Stimulated activated naive CD4-positive, alpha-beta T cell treated with Interleukin-2 at 50 U/mL for 16 hours (primary cell): ENCODE data around the gene EOLA1.
"Not testable (repeated sequence)": the region's sequence is repeated elsewhere in the genome, so short reads cannot be mapped to it uniquely, and the experiment has no call there.

Experiments
- DNase-seq: peaks from one replicate; lab custom pipeline; 2025; lab: John Stamatoyannopoulos, UW

The EOLA1 gene

DNA sequence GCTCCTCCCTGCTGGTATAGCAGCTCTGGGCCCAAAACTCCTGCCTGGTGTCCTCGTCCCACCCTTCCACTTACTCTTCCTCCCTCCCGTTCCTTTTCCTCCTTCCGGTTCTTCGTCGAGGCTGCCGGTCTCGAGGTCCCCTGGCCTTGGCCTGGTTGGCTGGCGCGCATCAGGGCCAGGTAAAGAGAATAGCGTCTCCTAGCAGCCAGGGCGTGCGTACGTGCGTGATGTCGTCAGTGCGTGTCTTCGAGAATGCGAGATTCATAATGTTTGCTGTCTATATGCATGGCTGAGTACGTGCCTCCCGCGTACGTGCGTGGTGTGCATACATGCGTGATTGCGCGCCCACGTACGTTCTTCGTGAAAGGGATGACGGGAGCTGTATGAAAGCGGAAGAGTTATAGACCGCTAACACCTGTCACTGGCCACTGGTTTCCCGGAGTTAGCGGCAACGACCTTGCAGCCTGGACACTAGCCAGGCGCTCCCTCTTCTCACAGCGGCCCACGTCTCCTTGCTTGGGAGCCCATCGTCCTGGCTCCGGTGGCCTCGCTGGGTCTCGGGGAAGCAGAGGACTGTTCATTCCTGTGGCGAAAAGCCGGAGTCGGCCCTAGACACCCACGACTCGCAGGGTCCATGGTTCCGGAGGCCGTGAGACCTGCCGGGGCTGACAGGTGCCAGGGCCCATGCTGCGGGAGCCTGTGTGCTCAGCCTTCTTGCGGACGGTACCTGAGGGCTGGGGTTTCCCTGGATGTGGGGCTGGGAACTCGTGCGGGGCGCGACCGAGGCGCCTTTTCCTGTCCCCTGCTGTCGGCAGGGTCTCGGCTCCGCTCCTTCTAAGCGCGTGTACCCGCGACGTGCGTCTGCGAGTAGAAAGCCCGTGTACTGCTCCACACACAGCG is at the start of gene EOLA1:
Gene EOLA1, plus strand, starts transcription at position 392 of the 900 bp plus-strand sequence. CDS start 4,619 bp downstream, outside the sequence.
- DNase-seq, result peak; percentile 91

DNA sequence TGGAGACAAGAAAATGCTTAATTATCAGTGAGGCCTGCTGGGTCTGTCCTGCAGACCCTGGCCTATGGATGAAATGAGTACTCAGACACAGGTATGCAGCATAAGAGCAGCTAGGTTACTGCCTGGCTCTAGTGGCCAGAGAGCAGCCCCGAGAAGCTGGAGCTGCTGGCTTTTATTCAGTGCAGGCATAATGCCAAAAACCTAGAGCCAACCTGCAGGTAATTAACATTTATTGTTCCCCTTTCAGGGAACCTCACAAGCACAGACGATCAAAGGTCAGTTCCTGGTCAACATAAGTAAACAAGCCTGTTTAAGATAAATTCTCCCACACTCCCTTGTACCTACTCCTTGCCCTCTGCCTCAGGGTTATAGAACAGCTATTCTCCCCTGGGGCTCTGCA is 49.0 kb upstream of the EOLA1 start:
- no peak for DNase-seq

DNA sequence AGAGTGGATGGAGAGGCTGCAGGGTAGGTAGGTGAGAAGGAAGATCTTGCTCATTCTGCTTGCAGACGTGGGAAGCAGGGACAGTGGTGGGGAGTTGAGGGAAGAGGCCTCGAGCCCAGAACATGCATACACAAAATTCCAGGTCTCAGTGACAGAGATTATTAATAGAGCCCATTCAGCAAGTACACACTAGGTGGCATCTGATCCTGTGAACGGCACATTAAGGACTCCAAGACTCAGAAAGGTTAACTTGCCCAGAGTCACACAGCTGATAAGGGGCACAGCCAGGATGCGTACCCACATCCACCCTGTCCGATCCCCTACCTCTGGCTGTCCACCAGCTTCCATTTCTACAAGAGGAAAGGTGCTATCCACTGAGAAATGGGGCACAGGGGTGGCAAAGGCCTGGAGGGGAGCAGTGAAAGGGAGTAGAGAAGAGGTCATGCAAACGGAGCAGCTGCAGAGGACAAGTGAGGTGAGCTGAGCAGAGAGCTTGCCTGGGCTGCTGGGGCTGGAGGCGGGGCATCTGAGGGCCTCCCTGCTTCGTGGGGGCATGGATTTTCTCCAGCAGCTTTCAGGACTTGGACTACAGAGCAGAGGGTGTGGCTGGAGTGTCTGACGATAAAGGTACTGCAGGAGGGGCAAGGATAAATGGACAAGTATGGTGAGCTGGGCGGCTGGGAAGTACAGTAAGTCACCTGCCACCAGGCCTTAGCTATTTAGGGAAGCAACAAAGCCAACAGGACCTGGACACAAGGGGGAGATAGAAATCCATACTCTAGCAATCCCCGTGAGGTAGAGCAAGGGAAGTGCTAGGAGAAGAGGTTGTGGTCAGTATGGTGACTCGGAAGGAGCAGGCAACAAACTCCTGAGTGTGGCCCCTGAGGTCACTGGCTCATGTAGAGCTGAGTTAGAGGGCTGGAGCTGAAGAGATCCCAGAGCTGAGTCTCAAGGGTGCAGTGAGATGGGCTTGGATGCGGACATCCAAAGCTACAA is 46.9 kb upstream of the EOLA1 start:
- DNase-seq, result no peak

DNA sequence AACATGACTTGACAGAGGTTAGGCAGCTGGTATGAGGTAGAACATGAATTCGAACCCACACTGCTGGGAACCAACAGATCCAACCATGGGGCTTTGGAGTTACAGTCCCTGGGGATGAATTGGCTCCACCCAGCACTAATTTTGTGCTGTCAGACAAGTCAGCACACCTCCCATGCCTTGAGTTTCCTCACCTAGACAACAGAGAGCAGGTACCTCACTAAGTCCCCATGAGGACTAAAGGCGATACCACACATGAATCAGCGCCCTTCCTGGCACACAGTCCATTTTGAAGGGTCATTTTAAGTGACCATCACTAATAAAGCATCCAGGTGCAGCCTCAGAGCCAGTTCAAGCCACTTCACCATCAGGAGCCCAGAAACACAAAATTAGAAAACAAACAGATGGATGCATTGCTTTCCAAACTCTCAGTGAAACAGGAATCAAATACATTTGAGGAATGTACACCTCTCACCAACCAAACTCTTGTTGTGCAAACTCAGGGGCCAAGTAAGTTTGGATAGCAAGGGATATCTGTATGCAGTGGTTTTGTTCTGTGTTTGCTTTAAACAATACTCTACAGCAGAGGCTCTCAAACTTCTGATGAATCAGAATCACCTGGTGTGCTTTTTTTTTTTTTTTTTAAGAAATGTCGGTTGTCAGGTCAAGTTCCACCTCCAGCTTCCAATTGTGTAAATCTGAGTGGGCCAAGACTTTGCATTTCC is 45.8 kb upstream of the EOLA1 start:
- no peak for DNase-seq

DNA sequence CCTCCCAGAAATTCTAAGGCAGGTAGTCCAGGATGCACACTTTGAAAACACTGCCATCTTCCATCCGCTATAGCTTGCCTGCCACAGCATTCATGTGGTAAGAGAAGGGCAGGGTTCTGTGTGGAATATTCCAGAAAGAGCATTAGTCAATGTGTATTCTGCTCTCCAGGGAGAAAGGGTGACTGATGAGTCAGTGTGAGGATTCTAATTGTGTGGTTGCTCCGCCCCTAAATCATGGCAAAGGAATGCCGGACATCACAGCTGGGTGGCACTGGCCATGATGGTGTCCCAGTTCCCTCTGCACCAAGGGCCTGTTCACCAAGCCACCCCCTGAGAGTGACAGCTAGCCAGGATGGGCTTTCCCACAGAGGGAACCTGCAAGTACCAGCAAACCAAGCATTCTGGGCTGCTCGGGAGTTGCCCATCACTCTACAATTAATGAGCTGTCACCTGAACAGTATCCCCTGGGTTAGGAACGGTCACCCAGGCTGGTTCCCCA is 45.2 kb upstream of the EOLA1 start:
- no peak for DNase-seq

DNA sequence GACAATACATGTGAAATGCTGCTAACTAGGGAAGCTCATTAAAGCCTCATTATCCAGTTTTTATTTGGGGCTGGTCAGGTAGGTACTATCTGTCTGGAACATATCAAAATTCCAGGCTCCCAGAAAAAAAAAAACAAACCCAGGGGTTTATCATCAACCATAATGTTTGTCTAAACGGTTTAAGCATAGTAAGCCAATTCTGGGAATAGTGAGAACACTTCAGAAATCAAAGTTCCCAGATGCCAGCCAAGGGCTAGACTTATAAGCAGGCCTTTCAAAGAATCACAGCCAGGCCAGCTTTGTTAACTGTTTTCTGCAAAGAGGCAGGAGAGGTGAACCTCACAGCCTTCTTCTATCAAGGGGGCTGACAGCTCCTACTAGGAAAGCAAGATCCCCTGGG is 43.8 kb upstream of the EOLA1 start:
- DNase-seq, result no peak

DNA sequence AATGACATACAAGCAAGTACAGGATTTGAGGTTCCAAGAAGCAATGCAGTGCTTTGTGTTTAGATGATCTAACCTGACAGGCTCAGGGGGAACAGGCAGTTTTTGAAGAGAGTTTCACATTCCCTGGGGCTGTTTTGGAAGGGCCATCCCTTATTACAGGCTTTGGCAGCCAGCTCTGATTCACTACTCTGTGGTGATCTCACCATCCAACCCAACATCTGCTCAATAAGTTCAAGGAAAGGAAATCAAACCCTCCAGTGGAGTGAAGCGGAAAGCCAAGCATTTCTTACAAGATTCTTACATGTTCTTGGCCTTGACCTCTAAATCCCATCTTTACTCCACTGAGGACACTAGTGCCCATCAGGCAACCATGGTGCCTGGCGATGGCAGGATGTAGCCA is 43.2 kb upstream of the EOLA1 start:
- DNase-seq, result no peak

DNA sequence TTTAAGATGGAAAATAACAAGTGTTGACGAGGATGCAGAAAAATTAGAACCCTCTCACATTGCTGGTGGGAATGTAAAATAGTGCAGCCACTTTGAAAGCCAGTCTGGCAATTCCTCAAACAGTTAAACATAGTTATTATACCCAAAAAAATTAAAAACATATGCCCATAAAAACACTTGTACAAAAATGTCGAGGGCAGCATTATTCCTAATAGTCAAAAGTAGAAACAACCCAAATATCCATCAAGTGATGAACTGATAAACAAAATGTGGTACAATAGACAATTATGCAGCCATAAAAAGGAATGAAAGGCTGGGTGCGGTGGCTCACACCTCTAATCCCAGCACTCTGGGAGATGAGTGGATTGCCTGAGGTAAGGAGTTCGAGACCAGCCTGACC is 42.0 kb upstream of the EOLA1 start:
- no peak for DNase-seq

DNA sequence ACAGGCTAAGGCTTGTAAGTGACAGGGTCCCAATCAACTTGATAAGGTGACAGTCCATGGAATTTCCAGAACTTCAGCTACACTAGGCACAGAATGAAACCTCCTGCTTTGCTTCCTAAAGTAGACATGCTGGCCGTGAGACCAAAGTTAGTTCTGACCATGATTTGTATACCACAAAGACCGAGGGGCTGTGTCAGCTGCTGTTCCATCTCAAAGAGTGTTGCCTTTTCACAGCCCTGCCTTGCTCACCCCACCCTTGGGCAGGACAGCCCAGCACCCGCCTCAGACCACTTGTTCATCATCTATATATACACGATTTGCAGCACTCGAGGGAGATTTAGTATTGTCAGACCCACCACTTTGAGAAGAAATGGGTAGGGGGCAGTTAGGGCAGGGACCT is 41.0 kb upstream of the EOLA1 start:
- no peak for DNase-seq

DNA sequence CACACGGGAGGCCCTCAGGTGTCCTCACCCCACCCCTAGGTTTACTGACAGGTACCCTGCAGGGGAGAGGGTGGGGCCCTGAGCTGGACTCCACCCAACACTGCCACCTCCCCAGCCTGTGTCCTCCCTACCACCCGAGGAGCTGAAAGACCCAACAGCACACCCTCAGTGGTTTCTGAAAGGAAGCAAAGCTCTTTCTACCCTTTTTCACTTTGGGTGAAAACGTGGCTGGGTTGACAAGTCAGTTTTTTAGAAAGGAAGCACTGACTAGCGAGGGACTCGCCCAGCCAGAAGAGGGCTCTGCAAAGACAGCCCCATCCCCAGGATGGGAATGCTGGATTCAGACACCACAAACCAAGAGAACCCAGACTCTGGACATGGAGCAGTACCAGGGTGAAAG is 37.9 kb upstream of the EOLA1 start:
- not testable (repeated sequence) for DNase-seq

DNA sequence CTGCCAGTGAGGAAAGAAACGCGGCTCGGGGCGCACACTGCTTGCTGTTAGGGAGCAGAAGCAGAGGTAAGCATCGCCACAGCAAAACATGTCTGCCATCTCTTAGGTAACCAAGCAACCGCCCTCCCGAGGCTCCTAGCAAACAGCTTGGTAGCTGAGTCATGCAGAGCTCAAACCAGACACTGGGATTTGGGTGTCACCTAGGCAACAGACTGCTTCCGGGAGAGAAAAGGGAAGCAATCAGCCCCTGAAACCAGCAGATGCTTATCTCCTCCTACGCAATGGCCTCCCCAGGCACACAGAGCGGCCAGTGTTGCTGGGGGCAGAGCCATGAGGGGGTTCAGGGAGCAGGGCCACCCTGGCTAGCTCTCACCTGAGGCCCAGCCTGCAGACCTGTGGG is 37.4 kb upstream of the EOLA1 start:
- DNase-seq, result peak; percentile 60

DNA sequence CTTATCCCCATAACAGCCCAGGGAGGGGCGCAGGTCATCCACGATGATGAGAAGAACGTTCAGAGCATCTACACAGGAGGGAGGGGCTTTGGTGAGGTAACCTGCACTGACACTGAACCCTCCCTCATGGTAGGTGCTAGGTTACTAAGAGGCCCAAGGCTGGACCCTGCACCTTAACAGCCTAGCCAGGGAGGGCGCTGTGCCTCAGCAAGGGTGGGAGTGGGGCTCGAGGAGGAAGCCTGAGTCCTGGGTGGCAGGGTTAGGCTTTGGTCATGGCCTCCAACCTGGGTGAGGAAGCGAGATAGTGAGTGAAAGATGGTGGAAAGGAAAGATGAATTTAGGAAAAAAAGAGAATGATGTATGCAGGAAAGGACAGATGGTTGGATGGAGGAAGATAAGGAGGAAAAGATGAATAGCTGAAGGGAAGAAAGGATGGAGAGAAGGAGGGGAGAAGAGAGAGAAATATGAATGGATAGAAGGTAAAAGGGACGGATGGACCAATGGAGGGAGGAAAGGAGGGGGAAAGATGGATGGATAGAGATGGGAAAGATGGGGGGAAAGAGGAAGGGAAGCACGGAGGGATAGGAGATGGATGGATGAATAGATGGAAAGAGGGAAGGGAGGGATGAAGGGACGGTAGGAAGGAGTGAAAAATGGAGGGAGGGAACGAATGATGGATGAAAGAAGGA is 36.4 kb upstream of the EOLA1 start:
- peak; percentile 61 for DNase-seq

DNA sequence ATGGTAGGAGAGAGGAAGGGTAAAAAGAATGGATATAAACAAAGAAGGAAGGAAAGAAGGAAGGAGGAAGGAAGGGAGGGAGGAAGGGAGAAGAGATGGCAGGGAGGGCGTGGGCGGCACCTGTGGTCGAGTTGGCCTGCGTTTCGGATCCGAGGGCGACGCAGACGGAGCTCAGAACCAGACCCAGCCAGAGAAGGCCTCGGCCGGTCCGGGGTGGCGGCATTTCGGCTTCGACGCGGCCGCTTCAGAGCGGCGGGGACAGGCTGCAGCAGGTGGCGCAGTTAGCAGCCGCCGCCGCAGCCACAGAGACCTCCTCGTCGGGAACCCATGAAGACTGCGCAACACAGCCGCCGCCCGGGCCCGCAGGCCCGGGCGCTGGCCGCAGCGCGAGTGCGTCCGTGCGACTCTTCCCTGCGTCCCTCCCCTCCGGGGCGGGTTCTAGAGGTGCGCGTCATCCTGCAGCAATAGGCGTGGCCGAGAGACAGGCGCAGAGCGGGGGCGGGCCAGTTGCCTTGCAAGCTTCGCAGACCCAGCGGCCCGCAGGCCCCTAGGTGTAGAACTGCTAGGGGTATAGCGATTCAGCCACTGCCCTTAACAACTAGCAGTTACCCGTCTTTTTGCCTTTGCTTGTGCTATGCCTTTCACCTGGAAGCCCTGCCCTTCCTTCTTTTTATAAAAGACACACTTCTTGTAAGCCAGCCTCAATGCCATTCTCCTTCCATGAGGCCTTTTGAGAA is 35.7 kb upstream of the EOLA1 start, which contains the start of gene IDS:
Gene IDS, minus strand, starts transcription at position 392 of the 737 bp plus-strand sequence. Its CDS starts 169 bp downstream, at position 223.
- peak; percentile 82 for DNase-seq

DNA sequence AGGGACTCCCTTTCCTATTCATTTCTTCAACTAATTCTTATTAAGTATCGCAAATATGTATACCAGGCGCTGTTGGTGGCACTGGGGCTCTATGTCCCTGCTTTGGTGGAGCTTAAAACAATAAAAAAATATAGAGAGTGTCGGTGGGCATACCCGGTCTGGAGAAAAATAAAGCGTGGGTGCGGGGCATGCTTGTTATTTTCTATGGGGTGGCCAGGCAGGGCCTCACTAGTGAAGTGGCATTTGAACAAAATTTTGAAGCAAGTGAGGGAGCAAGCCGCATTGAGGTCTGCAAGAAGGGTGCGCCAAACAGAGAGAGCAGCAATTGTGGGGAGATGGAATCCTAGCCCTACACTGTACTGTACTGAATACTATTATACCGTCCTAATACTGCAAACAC is 35.1 kb upstream of the EOLA1 start:
- no peak for DNase-seq

DNA sequence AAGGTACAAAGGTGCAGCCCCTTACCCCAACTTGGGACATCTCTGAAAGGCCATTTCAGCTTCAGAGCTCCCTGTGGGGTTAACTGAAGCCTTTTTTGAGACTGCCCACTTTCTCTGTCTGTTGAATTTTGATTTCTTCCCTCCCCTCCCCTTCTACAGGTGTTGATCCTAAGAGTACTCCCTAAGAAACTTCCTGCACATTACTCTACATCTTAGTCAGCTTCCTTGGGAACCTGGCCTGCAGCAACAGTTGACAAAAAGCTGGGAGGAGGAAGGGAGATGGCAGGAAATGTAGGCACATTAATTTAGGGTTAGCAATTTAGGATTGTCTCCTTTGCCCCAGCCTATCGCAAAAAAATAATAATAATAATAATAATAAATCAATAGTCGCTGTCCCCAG is 34.5 kb upstream of the EOLA1 start:
- DNase-seq, result no peak

DNA sequence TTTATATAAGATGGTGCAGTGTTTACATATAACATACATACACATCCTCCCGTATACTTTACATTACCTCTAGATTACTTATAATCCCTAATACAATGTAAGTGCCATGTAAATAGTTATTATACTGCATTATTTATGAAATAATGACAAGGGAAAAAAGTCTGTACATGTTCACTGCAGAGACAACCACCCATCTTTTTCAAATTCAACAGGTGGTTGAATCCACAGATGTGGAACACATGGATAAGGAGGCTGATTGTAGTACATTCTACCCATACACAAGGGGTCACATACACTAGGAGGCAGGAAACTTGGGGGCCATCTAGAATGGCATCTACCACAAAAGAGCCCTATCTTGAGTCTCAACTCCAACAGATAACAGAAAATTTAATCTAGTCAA is 32.3 kb upstream of the EOLA1 start:
- DNase-seq, result no peak

DNA sequence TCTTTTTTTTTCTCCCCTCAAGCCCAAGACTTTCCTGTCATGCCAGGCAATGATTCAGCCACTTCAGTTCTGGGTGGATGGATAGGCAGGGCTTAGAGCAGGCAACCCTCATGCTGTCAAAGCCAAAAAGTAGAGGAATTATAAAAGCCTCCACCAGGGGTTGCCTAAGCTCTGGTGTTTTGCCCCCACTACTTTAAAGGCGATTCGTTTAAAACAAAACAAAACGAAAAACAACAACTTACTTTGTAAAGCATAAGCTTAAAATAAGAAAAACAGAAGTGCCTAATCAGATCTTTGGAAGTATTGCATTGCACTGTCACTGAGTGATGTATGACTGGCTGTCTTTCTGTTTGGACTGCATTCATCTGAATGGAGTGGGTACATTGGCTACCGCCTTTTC is 30.4 kb upstream of the EOLA1 start:
- DNase-seq, result no peak

DNA sequence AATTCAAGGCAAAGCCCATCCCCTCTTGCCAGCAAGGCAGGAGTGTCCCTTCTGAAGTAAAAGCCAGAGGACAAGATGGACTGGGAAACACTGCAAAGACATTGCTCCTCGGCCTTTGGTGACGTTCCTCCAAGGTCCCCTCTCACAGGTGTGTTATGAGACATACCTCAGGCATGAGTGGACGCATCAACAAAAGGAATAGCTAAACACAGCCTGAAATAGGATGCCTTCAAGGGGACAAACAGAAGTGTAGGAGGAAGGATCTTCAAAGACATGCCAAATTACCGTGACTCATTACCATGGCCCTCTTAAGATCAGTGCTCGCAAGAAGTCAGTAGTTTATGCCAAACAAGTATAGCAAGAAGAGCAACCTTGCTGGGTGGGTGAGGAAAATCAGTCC is 29.7 kb upstream of the EOLA1 start:
- DNase-seq, result no peak

DNA sequence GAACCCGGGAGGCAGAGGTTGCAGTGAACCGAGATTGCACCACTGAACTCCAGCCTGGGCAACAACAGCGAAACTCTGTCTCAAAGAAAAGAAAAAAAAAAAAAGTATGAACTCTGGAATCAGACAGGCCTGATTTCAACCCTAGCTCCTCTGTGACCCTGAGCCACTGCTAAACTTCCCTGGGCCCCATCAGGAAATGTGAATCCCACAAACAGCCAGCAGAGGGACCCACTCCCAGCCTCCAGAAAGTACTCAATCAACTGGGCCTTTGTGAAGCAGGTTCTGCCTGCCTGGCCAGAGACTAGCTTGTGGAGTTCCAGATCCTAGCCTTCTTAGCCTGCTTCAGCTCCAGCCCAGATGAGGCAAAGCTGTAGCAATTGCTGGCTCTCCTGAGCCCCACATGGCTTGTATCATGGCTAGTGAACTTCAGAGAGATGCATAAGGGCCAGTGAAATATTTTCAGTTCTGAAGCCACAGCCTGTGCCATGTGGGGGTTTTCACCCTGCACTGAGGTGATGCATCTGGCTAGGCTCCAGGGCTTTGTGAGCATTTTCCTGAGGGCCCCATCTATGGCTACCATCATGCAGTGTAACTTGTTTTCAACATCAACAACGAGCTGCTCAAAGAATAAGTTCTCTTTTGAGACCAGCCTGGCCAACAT is 28.5 kb upstream of the EOLA1 start:
- DNase-seq, result peak; percentile 16
